Tibial artery (tissue), 4 donors: Measurements from ENCODE around the gene PLS1.
A peak's percentile ranks its signal among the peaks of the same experiment; 100 is the strongest.
"Not testable (repeated sequence)": the region's sequence is repeated elsewhere in the genome, so short reads cannot be mapped to it uniquely, and the experiment has no call there.

Experiments used
- DNase-seq, 2 donors: peaks; one replicate each; pipeline ENCODE4 v3.0.0-alpha.2; 2019
- H3K27ac ChIP-seq, 2 donors: fragments of 200-600 bp; sonication (generic) in 1 of 2; 1 replicate in 1 of 2; 2 replicates in 1 of 2; pipeline ENCODE4 v1.5.1; 2018 to 2019; ENCODE audit warnings: mild to moderate bottlenecking in 1 of 2
- H3K27me3 ChIP-seq, 2 donors: fragments of 200-600 bp; sonication (generic) in 1 of 2; one replicate each; pipeline versions ENCODE4 v1.5.1 to v1.6.0; 2016 to 2019
- H3K36me3 ChIP-seq, 3 donors: fragments of 200-600 bp; sonication (generic) in 2 of 3; one replicate each; pipeline ENCODE4 v1.5.1; 2016 to 2019; ENCODE audit warnings: mild to moderate bottlenecking in 2 of 3
- H3K4me1 ChIP-seq, 4 donors: fragments of 200-600 bp; sonication (generic) in 2 of 4; 1 replicate in 3 of 4; 2 replicates in 1 of 4; pipeline ENCODE4 v1.5.1; 2016 to 2019
- H3K4me3 ChIP-seq, 2 donors: fragments of 200-600 bp; sonication (generic) in 1 of 2; 1 replicate in 1 of 2; 2 replicates in 1 of 2; pipeline ENCODE4 v1.5.1; 2018 to 2019; ENCODE audit warnings: mild to moderate bottlenecking in 2 of 2
- H3K9me3 ChIP-seq, 3 donors: fragments of 200-600 bp; sonication (generic) in 1 of 3; one replicate each; pipeline ENCODE4 v1.5.1; 2016 to 2019
- intact Hi-C: fragments of 100-400 bp; cut with DNase I; formaldehyde crosslinking; loops from one replicate; pipeline ENCODE4 v1.15.0; 2023; ENCODE audit warnings: low total_unique reads
- TF ChIP-seq, protein P1 (sequence below), 2 experiments: fragments of 200-600 bp in 1 of 2; fragments of 450-650 bp in 1 of 2; IDR thresholded peaks; one replicate each; pipeline ENCODE4 v1.5.1; 2017 to 2019; ENCODE audit warnings: antibody characterized with exemption in 2 of 2, mild to moderate bottlenecking in 1 of 2, moderate library complexity in 1 of 2

PLS1 gene

DNA sequence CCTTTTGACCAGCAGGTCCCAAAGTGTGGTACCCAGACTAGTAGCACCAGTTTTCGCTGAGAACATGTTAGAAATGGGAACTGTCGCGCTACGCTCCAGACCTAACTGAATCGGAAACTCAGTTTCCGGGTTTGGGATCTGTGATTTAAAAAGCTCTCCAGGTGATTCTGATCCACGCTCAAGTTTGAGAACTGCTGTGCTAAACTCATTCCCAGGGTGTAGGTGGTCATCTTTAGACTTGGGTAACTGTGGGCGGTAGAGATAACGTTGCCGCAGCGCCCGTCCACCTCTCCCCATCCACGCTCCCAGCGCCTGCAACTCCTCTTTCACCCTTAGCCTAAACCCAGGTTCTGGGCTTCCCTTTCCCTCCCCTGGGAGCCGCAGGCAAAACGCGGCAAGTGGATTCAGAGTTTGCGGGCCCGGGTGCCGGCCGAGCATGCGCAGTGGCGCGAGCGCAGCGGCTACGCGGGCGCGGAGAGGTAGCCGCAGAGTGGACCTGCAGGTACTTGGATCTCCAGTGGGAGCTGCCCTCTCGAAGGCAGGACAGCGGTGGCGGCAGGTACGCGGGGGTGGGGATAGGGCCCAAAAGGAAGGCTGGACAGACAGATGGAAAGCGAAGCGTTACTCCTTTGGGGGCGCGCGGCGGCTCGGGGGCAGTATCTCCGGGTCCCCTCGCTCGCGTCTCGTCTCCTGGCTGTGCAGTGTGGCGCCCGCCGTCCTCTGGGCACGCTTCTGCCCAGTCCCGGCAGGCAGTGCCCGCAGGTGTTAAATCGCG lies at the start of gene PLS1:
TSS of gene PLS1 (plus strand) at position 443 of the 775 bp plus-strand sequence. CDS start 67,845 bp downstream, outside the sequence.
- intact Hi-C loops = no loop called here
- Histone ChIP-seq H3K4me3 (peak within 1 kb of the TSS; percentile 63 to 64), H3K27me3 (no peaks in the 10 kb centered on the region), H3K27ac (peak within 1 kb of the TSS; percentile 34 to 65), H3K36me3 (no peaks in the 10 kb centered on the region), H3K9me3 (no peaks in the 10 kb centered on the region), H3K4me1 (peaks cover 0 to 9% (median 7%) of the 10 kb centered on the region in 4 donors)
- TF ChIP-seq, protein P1, sequence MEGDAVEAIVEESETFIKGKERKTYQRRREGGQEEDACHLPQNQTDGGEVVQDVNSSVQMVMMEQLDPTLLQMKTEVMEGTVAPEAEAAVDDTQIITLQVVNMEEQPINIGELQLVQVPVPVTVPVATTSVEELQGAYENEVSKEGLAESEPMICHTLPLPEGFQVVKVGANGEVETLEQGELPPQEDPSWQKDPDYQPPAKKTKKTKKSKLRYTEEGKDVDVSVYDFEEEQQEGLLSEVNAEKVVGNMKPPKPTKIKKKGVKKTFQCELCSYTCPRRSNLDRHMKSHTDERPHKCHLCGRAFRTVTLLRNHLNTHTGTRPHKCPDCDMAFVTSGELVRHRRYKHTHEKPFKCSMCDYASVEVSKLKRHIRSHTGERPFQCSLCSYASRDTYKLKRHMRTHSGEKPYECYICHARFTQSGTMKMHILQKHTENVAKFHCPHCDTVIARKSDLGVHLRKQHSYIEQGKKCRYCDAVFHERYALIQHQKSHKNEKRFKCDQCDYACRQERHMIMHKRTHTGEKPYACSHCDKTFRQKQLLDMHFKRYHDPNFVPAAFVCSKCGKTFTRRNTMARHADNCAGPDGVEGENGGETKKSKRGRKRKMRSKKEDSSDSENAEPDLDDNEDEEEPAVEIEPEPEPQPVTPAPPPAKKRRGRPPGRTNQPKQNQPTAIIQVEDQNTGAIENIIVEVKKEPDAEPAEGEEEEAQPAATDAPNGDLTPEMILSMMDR (IDR thresholded peaks at IDR 0.05) = no peak
- DNase-seq = peak; percentile 71 to 88

DNA sequence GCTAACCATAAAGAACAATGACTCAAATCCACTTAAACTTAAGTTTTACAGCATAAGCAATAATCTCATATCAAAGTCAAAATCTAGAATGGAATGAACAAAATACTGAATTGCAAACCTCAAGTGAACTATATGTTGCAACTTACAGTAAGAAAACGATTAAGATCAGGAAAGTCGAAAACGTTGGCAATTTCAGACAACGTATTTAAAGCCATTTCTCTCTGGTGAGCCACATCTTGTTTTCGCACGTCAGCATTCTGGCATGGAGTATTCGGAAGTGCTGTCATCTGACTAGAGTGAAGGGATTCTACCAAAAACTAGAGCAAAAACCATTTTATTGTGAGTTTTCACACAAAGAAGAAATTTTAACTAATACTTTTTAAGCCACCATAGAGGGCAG lies 46.2 kb upstream of the PLS1 start:
- Histone ChIP-seq H3K9me3 (no peaks in the 10 kb centered on the region), H3K27ac (no peak overlapping the region), H3K4me3 (no peak overlapping the region), H3K27me3 (no peaks in the 10 kb centered on the region), H3K4me1 (no peaks in the 10 kb centered on the region), H3K36me3 (peaks cover 68 to 89% (median 86%) of the 10 kb centered on the region in 3 donors)
- DNase-seq = no peak
- TF ChIP-seq, protein P1 (IDR thresholded peaks at IDR 0.05) = no peak
- intact Hi-C loops = no loop called here

- intact Hi-C loops, H3K27me3 ChIP-seq, H3K27ac ChIP-seq, H3K4me3 ChIP-seq, H3K4me1 ChIP-seq, DNase-seq, H3K9me3 ChIP-seq: not testable (repeated sequence)
- peaks cover 83 to 99% (median 95%) of the 10 kb centered on the region in 3 donors for H3K36me3 ChIP-seq
These were observed 43.6 kb upstream of the PLS1 start for GRCh38 chr3:142552579-142552978.

DNA sequence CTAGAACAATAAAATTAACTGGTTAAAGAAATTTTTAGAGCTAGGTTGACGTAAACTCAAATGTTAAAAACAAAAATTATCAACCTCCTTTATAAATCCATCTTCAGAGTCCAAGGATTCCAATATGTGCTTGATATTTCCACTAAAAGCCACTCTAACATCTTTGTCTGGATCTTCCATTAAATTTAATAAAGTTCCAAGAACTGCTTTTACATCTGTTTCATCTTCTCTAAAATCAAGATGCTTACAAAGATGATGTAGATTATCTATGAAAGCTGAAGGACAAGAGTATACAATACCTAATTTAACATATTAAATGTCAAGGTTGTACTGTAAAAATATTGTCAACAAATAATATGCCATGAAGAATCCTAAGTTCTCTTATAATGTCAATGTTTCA lies 42.5 kb upstream of the PLS1 start:
- no peak for DNase-seq
- Histone ChIP-seq H3K27ac (no peak overlapping the region), H3K9me3 (no peaks in the 10 kb centered on the region), H3K36me3 (peaks cover 79 to 98% (median 93%) of the 10 kb centered on the region in 3 donors), H3K4me3 (no peak overlapping the region), H3K27me3 (no peaks in the 10 kb centered on the region), H3K4me1 (no peaks in the 10 kb centered on the region)
- TF ChIP-seq, protein P1 (IDR thresholded peaks at IDR 0.05) = no peak
- intact Hi-C loops = no loop called here

DNA sequence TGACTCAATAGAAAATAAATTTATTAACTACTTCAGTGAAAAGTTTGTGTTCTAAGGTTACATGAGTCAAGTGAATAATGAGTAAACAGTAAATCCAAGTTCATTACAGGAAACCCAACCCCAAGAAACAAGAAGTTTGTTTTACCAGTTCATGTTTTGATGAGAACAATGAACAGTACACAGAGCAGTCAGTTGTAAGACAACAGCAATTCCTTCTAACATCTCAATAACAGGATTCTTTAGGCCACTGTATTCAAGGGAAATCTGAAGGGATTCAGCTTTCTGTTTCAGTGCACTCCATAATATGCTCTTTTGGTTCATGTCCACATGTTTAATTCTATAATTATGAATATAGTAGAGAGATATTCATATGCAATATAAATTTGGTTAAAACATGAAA lies 36.1 kb upstream of the PLS1 start:
- H3K27ac ChIP-seq = no peak overlapping the region
- peaks cover 62 to 86% (median 82%) of the 10 kb centered on the region in 3 donors for H3K36me3 ChIP-seq
- no peak overlapping the region for H3K4me3 ChIP-seq
- intact Hi-C loops = no loop called here
- no peaks in the 10 kb centered on the region for H3K4me1 ChIP-seq
- DNase-seq = no peak
- H3K27me3 ChIP-seq = no peaks in the 10 kb centered on the region
- H3K9me3 ChIP-seq = no peaks in the 10 kb centered on the region
- TF ChIP-seq, protein P1 (IDR thresholded peaks at IDR 0.05) = no peak

GRCh38 chr3:142563496-142563997 lies 32.6 kb upstream of the PLS1 start:
- TF ChIP-seq, protein P1 (IDR thresholded peaks at IDR 0.05) = no peak
- no peak overlapping the region for H3K27ac ChIP-seq

More at GRCh38 chr3:142563496-142563997, 32.6 kb upstream of the PLS1 start:
- DNase-seq = no peak
- Histone ChIP-seq H3K4me3 (no peak overlapping the region), H3K4me1 (no peaks in the 10 kb centered on the region), H3K9me3 (no peaks in the 10 kb centered on the region), H3K27me3 (no peaks in the 10 kb centered on the region), H3K36me3 (peaks cover 45 to 60% (median 60%) of the 10 kb centered on the region in 3 donors)
- intact Hi-C loops = no loop called here
